Transverse colon (tissue), 4 donors: Measurements from ENCODE around the gene ME1. TPM values are rescaled to one million over a fixed set of nuclear protein-coding genes. Genes with fewer than 3 reads are reported as not detected.

Experiments
- DNase-seq: peaks from one replicate; pipeline ENCODE4 v3.0.0-alpha.2; 2019
- H3K27ac ChIP-seq, 4 donors: fragments of 200-600 bp; sonication (generic); 2 replicates each; pipeline ENCODE4 v1.5.1; 2016 to 2018; ENCODE audit warnings: inconsistent platforms in 4 of 4
- H3K27me3 ChIP-seq: fragments of 200-600 bp; sonication (generic); 2 replicates; pipeline ENCODE4 v1.5.1; 2017; ENCODE audit warnings: inconsistent platforms
- H3K36me3 ChIP-seq, 4 donors: fragments of 200-600 bp; sonication (generic); 2 replicates each; pipeline ENCODE4 v1.5.1; 2017 to 2019; ENCODE audit warnings: inconsistent platforms in 4 of 4
- H3K4me1 ChIP-seq, 4 donors: fragments of 200-600 bp; sonication (generic); 2 replicates each; pipeline ENCODE4 v1.5.1; 2017 to 2020; ENCODE audit warnings: inconsistent platforms in 4 of 4
- H3K4me3 ChIP-seq, 4 donors: fragments of 200-600 bp; sonication (generic); 1 replicate in 1 of 4; 2 replicates in 3 of 4; pipeline versions ENCODE4 v1.5.1 to v1.6.1; 2017 to 2019; ENCODE audit warnings: inconsistent platforms in 4 of 4
- H3K9me3 ChIP-seq, 2 donors: fragments of 200-600 bp; sonication (generic); 2 replicates each; pipeline ENCODE4 v1.5.1; 2017 to 2019; ENCODE audit warnings: inconsistent platforms in 2 of 2
- CTCF ChIP-seq, 5 experiments: fragments of 200-600 bp in 3 of 5; fragments of 450-650 bp in 2 of 5; sonication (generic) in 3 of 5; IDR thresholded peaks; 1 replicate in 2 of 5; 2 replicates in 3 of 5; pipeline ENCODE4 v1.5.1; 2016 to 2017; ENCODE audit warnings: antibody characterized with exemption in 5 of 5, inconsistent platforms in 3 of 5, mild to moderate bottlenecking in 2 of 5, moderate library complexity in 1 of 5
- EP300 ChIP-seq: sonication (generic); formaldehyde crosslinking; IDR thresholded peaks from one replicate; pipeline ENCODE4 v1.6.1; 2017; ENCODE audit warnings: antibody characterized with exemption, low read depth
- POLR2A ChIP-seq: fragments of 450-650 bp; IDR thresholded peaks from one replicate; pipeline ENCODE4 v1.6.1; 2016; ENCODE audit warnings: antibody characterized with exemption, mild to moderate bottlenecking, moderate library complexity
- POLR2AphosphoS5 ChIP-seq, 3 donors: sonication (generic); formaldehyde crosslinking; IDR thresholded peaks; one replicate each; pipeline ENCODE4 v1.6.1; 2016; ENCODE audit warnings: antibody characterized with exemption in 3 of 3
- WGBS, 2 donors: methylation state at CpG; one replicate each; pipeline ENCODE4 v1.1.5; 2018; ENCODE audit warnings: low coverage in 1 of 2; 5-methylcytosine and 5-hydroxymethylcytosine counted together
- in situ Hi-C, 4 donors: fragments of 200-750 bp; cut with MboI; loops; one replicate each; pipeline versions ENCODE4 v1.15.0 to v1.15.1; 2017; ENCODE audit warnings: low sequenced_read_pairs in 3 of 4, low pct_ligation_motif_present in 1 of 4, low pct_unique_long_range_greater_than_20kb in 1 of 4
- intact Hi-C: fragments of 100-400 bp; cut with DNase I; formaldehyde crosslinking; loops from one replicate; pipeline ENCODE4 v1.15.1; 2023; ENCODE audit warnings: low total_unique reads
- total RNA-seq, 4 donors: library from RNA; depleted of rRNA; stranded (reverse); fragments of >200 nt; gene quantifications; one replicate each; pipeline ENCODE4 v1.1.0, GENCODE V29; 2016

Gene ME1
- total RNA-seq, 4 donors from 2014 or later: 1.9 to 36.6 (median 6.0) TPM

GRCh38 chr6:83216806-83217205 is 214.0 kb downstream of the ME1 start:
- in situ Hi-C loops: loop anchor here in 2 of 4 donors (10.0 to 25.0 kb wide), 2 partner anchors 152 to 980 kb away; partner anchors contain the start of genes DOP1A (in 1 of the 2), IBTK (in 1 of the 2) and UBE3D (in 1 of the 2)
- no peak for DNase-seq
- TF ChIP-seq CTCF (IDR thresholded peaks at IDR 0.05) (no peak), EP300 (no peak), POLR2AphosphoS5 (IDR thresholded peaks at IDR 0.05) (no peak), POLR2A (no peak)
- Histone ChIP-seq H3K27ac (no peak overlapping the region), H3K9me3 (no peaks in the 10 kb centered on the region), H3K36me3 (no peaks in the 10 kb centered on the region), H3K27me3 (no peaks in the 10 kb centered on the region), H3K4me3 (no peak overlapping the region), H3K4me1 (no peaks in the 10 kb centered on the region)
- intact Hi-C loops: loop anchor here (5.0 kb wide), 1 partner anchor 295 kb away; the partner anchor contains the start of gene PRSS35

GRCh38 chr6:83215131-83216047 is 215.5 kb downstream of the ME1 start:
- peak; percentile 51 for DNase-seq
- 32 to 36% methylated on average over 6 to 7 of the region's 7 CpGs for WGBS, 2 donors
- in situ Hi-C loops (loop anchor here in 2 of 4 donors (10.0 to 25.0 kb wide), 2 partner anchors 151 to 978 kb away; partner anchors contain the start of genes DOP1A (in 1 of the 2), IBTK (in 1 of the 2) and UBE3D (in 1 of the 2)), intact Hi-C loops (loop anchor here (5.0 kb wide), 1 partner anchor 297 kb away; the partner anchor contains the start of gene PRSS35)
- TF ChIP-seq POLR2AphosphoS5 (IDR thresholded peaks at IDR 0.05) (no peak), CTCF (IDR thresholded peaks at IDR 0.05) (peak; percentile 66 to 76 (median 68))
- Histone ChIP-seq H3K27me3 (no peaks in the 10 kb centered on the region), H3K36me3 (no peaks in the 10 kb centered on the region), H3K4me3 (no peak overlapping the region), H3K9me3 (no peaks in the 10 kb centered on the region), H3K27ac (no peak overlapping the region), H3K4me1 (no peaks in the 10 kb centered on the region)

GRCh38 chr6:83202031-83202430 is 228.8 kb downstream of the ME1 start:
- Histone ChIP-seq H3K4me3 (no peak overlapping the region), H3K4me1 (no peaks in the 10 kb centered on the region), H3K9me3 (no peaks in the 10 kb centered on the region), H3K27me3 (no peaks in the 10 kb centered on the region), H3K36me3 (no peaks in the 10 kb centered on the region), H3K27ac (no peak overlapping the region)
- intact Hi-C loops: no loop called here
- TF ChIP-seq CTCF (IDR thresholded peaks at IDR 0.05) (no peak), POLR2A (no peak), POLR2AphosphoS5 (IDR thresholded peaks at IDR 0.05) (no peak), EP300 (no peak)
- no peak for DNase-seq
- WGBS, 2 donors: 80 to 89% methylated on average over 4 of the region's 4 CpGs
- in situ Hi-C loops: loop anchor here in 2 of 4 donors (10.0 to 25.0 kb wide), 2 partner anchors 137 to 965 kb away; partner anchors contain the start of genes DOP1A (in 1 of the 2), IBTK (in 1 of the 2) and UBE3D (in 1 of the 2)

- intact Hi-C loops: loop anchor here (10.0 kb wide), 1 partner anchor 135 kb away; the partner anchor contains the start of genes DOP1A and UBE3D
- DNase-seq: no peak
- in situ Hi-C loops: loop anchor here in 2 of 4 donors (10.0 to 25.0 kb wide), 2 partner anchors 135 to 963 kb away; partner anchors contain the start of genes IBTK (in 2 of the 2), DOP1A (in 1 of the 2) and UBE3D (in 1 of the 2)
- H3K36me3 ChIP-seq: no peaks in the 10 kb centered on the region
- WGBS, 2 donors: 48 to 67% methylated on average over 1 to 2 of the region's 2 CpGs
- no peaks in the 10 kb centered on the region for H3K27me3 ChIP-seq
- no peak overlapping the region for H3K4me3 ChIP-seq
- no peak overlapping the region for H3K27ac ChIP-seq
- H3K4me1 ChIP-seq: peaks cover 0 to 2% (median under 1%) of the 10 kb centered on the region in 4 donors
- no peak for TF ChIP-seq POLR2AphosphoS5 (IDR thresholded peaks at IDR 0.05)
- no peak for TF ChIP-seq POLR2A
- TF ChIP-seq EP300: no peak
- TF ChIP-seq CTCF (IDR thresholded peaks at IDR 0.05): no peak
- H3K9me3 ChIP-seq: no peaks in the 10 kb centered on the region
These were observed 231.0 kb downstream of the ME1 start for GRCh38 chr6:83199863-83200225.
